SK-N-MC (cell line): Measurements from ENCODE around the gene PBX4.

ENCODE experiments used
- EZH2 ChIP-seq: fragments of 200-600 bp; sonication (generic); IDR thresholded peaks from one replicate; pipeline ENCODE4 v1.6.1; 2017; ENCODE audit warnings: antibody characterized with exemption
- POLR2AphosphoS5 ChIP-seq: IDR thresholded peaks from 2 replicates; pipeline ENCODE4 v1.6.1; 2012; ENCODE audit warnings: mild to moderate bottlenecking, low read depth, low read length, borderline replicate concordance

- no peak for TF ChIP-seq EZH2
- no peak for TF ChIP-seq POLR2AphosphoS5
Observed at GRCh38 chr19:19634516-19635312, 16.2 kb upstream of the PBX4 start.
